ENCODE results near the gene VTI1A. TPM values are rescaled to one million over a fixed set of nuclear protein-coding genes. Genes with fewer than 3 reads are reported as not detected.
"Not testable (repeated sequence)": the region's sequence is repeated elsewhere in the genome, so short reads cannot be mapped to it uniquely, and the experiment has no call there.

VTI1A gene
- total RNA-seq, 1 donor from 2014 or later: 28.7 TPM

- no peak for DNase-seq
Observed at GRCh38 chr10:112507046-112507445, 60.0 kb downstream of the VTI1A start.

DNA sequence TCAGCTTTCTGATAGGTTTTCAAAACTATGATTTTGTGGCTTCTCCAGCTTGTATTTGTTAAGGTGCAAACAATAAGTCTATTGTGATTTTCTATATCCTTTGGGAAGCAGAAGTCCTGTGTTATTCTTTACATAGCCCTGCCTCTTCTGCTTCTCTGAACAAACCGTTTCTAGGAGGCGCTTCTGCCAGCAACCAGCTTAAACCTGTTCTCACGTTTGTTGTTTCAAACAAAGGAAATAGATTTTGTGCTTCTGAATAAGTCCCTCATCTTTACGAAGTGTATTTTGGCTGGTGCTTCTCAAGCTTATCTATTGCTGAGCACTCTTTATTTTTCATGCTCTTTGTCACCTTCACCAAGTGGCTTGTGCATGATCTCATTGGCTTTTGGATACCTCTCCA, 61.0 kb downstream of the VTI1A start:
- DNase-seq: no peak

- DNase-seq: no peak
Observed at GRCh38 chr10:112509558-112510291, 62.7 kb downstream of the VTI1A start.

- DNase-seq: no peak
Observed at GRCh38 chr10:112510384-112510783, 63.4 kb downstream of the VTI1A start.

- no peak for DNase-seq
Observed at GRCh38 chr10:112512294-112512693, 65.3 kb downstream of the VTI1A start.

GRCh38 chr10:112515126-112515525, 68.1 kb downstream of the VTI1A start:
- no peak for DNase-seq

GRCh38 chr10:112515852-112516251, 68.8 kb downstream of the VTI1A start:
- DNase-seq: no peak

- no peak for DNase-seq
Observed at GRCh38 chr10:112517451-112517862, 70.4 kb downstream of the VTI1A start.

- no peak for DNase-seq
Observed at GRCh38 chr10:112519133-112519761, 72.2 kb downstream of the VTI1A start.

DNA sequence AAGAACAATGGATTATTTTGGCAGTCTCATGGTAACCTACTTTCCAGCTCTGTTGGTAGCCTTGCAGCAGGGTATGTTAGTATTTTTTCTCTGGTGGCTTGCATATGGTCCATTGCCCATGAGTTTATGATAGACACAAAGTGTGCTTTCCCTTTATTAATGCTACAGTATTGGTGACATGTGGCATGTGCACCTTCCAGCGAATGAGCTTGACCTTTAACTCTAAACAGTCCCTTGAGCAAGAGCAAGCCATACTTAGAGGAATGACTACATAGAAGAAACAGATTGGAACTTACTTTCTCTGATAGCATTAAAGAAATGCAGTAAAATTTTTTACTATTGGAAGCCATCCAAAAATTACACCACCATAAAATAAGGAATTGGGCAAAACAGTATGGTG, 73.9 kb downstream of the VTI1A start:
- DNase-seq: no peak

- DNase-seq: no peak
Observed at GRCh38 chr10:112524641-112525040, 77.6 kb downstream of the VTI1A start.

- no peak for DNase-seq
Observed at GRCh38 chr10:112525200-112525599, 78.2 kb downstream of the VTI1A start.

GRCh38 chr10:112526139-112526538, 79.1 kb downstream of the VTI1A start:
- no peak for DNase-seq

DNA sequence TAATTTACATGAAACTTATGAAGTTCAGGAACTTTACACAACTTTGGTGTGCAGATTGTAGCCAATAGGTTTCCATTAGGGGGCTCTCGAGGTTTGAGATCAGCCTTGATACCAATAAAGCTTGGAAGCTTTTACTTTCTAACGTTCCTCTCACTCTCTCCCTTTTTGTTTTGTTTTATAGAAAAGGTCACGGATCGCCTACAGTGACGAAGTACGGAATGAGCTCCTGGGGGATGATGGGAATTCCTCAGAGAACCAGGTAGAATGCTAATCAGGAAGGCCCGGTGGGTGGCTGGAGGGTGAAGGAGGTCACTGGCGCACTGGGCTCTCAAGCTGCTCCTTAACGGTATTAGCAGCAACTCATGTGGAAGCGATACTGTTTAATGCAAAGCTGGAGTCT, 79.9 kb downstream of the VTI1A start:
- DNase-seq: no peak

GRCh38 chr10:112528235-112528634, 81.2 kb downstream of the VTI1A start:
- DNase-seq: no peak

GRCh38 chr10:112531421-112531820, 84.4 kb downstream of the VTI1A start:
- DNase-seq: no peak

- DNase-seq: peak; percentile 66
Observed at GRCh38 chr10:112532189-112532588, 85.2 kb downstream of the VTI1A start.

GRCh38 chr10:112532956-112533355, 85.9 kb downstream of the VTI1A start:
- no peak for DNase-seq

GRCh38 chr10:112533916-112534315, 86.9 kb downstream of the VTI1A start:
- peak; percentile 9 for DNase-seq

DNA sequence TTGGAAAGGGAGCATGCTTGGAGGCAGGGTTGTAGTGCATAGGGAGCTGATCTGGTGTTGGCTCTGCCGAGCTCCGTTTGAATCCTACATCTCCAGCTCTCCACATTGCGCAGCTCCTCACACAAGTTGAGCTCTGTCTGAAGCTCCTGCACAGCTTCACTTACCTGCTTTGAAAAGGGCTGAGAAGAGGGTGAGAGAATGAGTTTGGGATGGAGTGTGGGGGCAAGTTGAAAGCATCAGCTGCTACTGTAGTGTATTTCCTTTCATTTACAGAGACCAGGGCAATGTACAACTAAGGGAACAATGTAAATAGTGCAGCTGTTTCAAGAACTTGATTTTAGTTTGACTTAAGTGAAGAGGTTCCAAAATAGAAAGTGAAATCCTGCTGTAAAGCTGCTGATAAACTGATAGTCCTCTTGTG, 88.5 kb downstream of the VTI1A start:
- DNase-seq: no peak

GRCh38 chr10:112536663-112537062, 89.6 kb downstream of the VTI1A start:
- no peak for DNase-seq

DNA sequence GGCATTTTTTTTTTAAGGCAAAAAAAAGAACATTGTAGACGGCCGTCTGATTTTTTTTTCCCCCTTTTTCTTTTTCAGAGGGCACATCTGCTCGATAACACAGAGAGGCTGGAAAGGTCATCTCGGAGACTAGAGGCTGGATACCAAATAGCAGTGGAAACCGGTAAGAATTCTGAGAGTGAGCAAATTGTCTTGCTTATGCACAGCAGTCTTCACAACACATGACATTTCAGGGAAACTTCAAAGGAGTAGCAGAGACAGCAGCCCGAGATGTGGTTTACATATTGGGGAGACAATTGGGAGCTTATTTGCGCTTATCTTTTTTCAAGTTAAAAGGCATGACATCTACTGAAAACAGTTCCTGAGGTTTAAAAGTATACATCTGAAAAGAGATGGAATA, 91.2 kb downstream of the VTI1A start:
- no peak for DNase-seq

DNA sequence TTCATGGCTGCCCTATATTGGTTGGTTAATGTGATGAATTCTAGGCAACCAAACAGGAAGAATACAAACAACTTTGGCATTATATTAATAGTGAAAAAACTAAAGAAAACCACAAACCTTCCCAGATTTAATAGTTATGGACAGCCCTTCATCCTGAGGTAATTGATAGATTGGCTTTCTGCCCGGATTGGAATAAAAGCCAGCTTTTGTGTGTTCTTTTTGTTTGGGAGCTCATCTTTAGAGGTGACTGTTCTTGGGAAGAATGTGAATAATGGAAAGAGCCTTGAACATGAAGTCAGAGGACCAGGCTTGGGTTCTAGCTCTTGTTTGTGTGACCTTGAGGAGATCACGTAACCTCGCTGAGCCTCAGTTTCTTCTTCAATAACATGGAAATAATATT, 92.3 kb downstream of the VTI1A start:
- DNase-seq: no peak

- DNase-seq: not testable (repeated sequence)
Observed at GRCh38 chr10:112542823-112543222, 95.8 kb downstream of the VTI1A start.
